Choroid plexus epithelial cell (primary cell): ENCODE data around the gene HSD17B12.

Source experiments
- DNase-seq: peaks from one replicate; pipeline ENCODE4 v3.0.0-alpha.2; 2010; ENCODE audit warnings: low read depth
- H3K4me3 ChIP-seq: 2 replicates; pipeline ENCODE4 v1.5.1; 2011; ENCODE audit warnings: low read depth, mild to moderate bottlenecking, control low read depth, low read length, moderate library complexity
- TF ChIP-seq, protein P1 (sequence below): conservative IDR thresholded peaks from 2 replicates; pipeline ENCODE4 v1.5.1; 2011; ENCODE audit warnings: low read depth, mild to moderate bottlenecking, control low read depth, inconsistent platforms, low read length, moderate library complexity

The HSD17B12 gene

GRCh38 chr11:43787824-43788223 lies 107.3 kb downstream of the HSD17B12 start:
- no peak overlapping the region for H3K4me3 ChIP-seq
- TF ChIP-seq, protein P1, sequence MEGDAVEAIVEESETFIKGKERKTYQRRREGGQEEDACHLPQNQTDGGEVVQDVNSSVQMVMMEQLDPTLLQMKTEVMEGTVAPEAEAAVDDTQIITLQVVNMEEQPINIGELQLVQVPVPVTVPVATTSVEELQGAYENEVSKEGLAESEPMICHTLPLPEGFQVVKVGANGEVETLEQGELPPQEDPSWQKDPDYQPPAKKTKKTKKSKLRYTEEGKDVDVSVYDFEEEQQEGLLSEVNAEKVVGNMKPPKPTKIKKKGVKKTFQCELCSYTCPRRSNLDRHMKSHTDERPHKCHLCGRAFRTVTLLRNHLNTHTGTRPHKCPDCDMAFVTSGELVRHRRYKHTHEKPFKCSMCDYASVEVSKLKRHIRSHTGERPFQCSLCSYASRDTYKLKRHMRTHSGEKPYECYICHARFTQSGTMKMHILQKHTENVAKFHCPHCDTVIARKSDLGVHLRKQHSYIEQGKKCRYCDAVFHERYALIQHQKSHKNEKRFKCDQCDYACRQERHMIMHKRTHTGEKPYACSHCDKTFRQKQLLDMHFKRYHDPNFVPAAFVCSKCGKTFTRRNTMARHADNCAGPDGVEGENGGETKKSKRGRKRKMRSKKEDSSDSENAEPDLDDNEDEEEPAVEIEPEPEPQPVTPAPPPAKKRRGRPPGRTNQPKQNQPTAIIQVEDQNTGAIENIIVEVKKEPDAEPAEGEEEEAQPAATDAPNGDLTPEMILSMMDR = no peak
- no peak for DNase-seq

DNA sequence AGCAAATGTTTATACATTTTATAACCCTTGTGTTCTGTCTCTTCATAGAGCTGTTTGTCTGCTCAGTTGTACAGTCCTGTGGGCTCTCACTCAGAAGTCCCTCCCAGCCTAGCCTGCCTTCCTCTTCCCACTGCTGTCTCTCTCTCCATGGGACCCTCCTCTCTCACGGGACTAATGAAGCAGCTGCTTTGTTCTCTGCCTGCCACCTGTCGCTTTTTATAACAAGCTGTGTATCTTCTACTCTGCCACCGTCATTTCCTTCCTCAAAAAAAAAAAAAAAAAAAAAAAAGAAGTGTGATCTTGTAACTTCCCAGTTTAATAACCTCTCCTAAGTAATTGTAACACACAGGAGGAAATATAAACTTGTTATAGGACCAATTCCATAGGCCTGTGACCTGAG lies 107.9 kb downstream of the HSD17B12 start:
- H3K4me3 ChIP-seq = no peak overlapping the region
- DNase-seq = no peak
- TF ChIP-seq, protein P1 = no peak

- TF ChIP-seq, protein P1 = no peak
- DNase-seq = peak; percentile 70
- H3K4me3 ChIP-seq = no peak overlapping the region
Measured at GRCh38 chr11:43789700-43790443, 109.3 kb downstream of the HSD17B12 start.

- TF ChIP-seq, protein P1 = no peak
- DNase-seq = peak; percentile 39
- H3K4me3 ChIP-seq = no peak overlapping the region
Measured at GRCh38 chr11:43790444-43790794, 109.9 kb downstream of the HSD17B12 start.

DNA sequence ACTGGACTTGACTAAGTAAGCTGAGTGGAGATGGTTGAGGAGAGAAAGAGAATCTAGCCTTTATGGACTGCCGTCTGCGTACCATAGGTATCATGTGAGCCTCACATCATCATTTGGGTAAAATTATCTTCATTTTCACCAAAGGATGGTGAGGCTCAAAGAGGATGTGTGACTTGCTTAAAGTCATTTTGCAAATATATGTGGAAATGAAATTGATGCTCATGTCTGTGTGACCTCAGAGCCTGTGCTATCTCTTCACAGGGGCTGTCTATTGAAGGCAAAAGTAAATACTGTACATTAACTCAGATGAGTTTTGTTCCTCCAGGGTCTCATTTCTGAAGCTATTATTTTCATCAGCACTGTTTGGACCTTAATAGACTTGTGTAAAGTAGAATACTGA lies 116.8 kb downstream of the HSD17B12 start:
- TF ChIP-seq, protein P1 = no peak
- DNase-seq = no peak
- H3K4me3 ChIP-seq = no peak overlapping the region

DNA sequence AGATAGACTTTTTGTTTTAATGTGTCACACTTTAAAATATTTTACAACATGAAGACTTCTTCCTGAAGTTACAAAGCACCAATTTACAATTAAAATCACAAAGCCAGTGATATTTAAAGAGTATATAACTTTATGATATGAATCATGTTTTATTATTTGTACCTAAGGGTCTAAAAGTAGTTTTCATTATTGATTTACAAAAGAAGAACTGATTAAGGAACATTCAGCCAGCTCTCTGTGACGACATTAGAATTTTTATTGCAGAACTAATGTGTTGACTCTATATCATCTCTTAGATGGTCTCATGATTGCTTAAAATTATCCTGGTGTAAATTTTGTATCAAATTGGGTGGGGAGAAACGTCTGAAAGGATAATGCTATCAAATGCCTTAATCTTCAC lies 117.3 kb downstream of the HSD17B12 start:
- DNase-seq = no peak
- no peak overlapping the region for H3K4me3 ChIP-seq
- TF ChIP-seq, protein P1 = no peak

DNA sequence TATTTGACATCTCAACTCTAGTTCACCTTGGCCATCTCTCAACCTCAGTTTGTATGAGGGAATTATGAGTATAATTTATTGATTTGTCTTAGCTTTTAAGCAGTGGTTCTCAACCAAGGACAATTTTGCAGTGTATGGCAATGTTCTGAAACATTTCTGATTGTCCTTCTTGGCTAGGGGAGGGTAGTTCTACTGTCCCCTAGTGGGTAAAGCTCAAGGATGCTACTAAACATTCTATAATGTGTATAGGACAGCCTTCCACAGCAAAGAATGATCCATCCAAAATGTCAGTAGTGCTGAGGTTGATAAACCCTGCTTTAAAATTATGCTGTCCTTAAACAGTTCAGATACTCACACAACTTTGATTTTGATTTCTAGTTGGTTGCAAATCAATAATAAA lies 122.0 kb downstream of the HSD17B12 start:
- peak; percentile 56 for DNase-seq
- H3K4me3 ChIP-seq = no peak overlapping the region
- TF ChIP-seq, protein P1 = peak; percentile 74
